GM19238 (cell line): Measurements from ENCODE around the gene MALAT1.

Experiments
- DNase-seq: peaks from one replicate; pipeline ENCODE4 v3.0.0; 2011; ENCODE audit warnings: low spot score; ENCODE audit not compliant: insufficient read length

MALAT1 gene

GRCh38 chr11:65538915-65539743, 40.3 kb downstream of the MALAT1 start:
- DNase-seq = no peak

- DNase-seq = peak; percentile 85
Observed at GRCh38 chr11:65539744-65540289, 41.0 kb downstream of the MALAT1 start.

GRCh38 chr11:65540290-65541092, 41.6 kb downstream of the MALAT1 start:
- DNase-seq = peak; percentile 98

- no peak for DNase-seq
Observed at GRCh38 chr11:65541093-65541982, 42.5 kb downstream of the MALAT1 start.

- no peak for DNase-seq
Observed at GRCh38 chr11:65542738-65543390, 44.0 kb downstream of the MALAT1 start.

- no peak for DNase-seq
Observed at GRCh38 chr11:65545853-65546216, 47.0 kb downstream of the MALAT1 start.

GRCh38 chr11:65546217-65546958, 47.5 kb downstream of the MALAT1 start:
- peak; percentile 96 for DNase-seq

GRCh38 chr11:65547446-65548125, 48.7 kb downstream of the MALAT1 start:
- no peak for DNase-seq

GRCh38 chr11:65548395-65548794, 49.5 kb downstream of the MALAT1 start:
- no peak for DNase-seq

GRCh38 chr11:65549096-65549495, 50.3 kb downstream of the MALAT1 start:
- no peak for DNase-seq

GRCh38 chr11:65551572-65552387, 52.9 kb downstream of the MALAT1 start:
- peak; percentile 72 for DNase-seq

- no peak for DNase-seq
Observed at GRCh38 chr11:65552388-65552951, 53.6 kb downstream of the MALAT1 start.

GRCh38 chr11:65553301-65554001, 54.6 kb downstream of the MALAT1 start:
- no peak for DNase-seq

- DNase-seq = no peak
Observed at GRCh38 chr11:65554057-65554818, 55.4 kb downstream of the MALAT1 start.

GRCh38 chr11:65554842-65555430, 56.1 kb downstream of the MALAT1 start:
- DNase-seq = no peak

- DNase-seq = no peak
Observed at GRCh38 chr11:65555693-65556231, 56.9 kb downstream of the MALAT1 start.
